H1 (cell line): ENCODE results near the gene TSC22D1. TPM values are rescaled to one million over a fixed set of nuclear protein-coding genes. Genes with fewer than 3 reads are reported as not detected.

Experiments used
- CTCF ChIA-PET: fragments of 300-600 bp; sonication (Branson Sonifier 250); formaldehyde crosslinking; loops from one replicate; lab custom pipeline; 2021; ENCODE audit not compliant: partially characterized antibody; lab: Charles Lee
- POLR2A ChIA-PET: fragments of 300-600 bp; sonication (Branson Sonifier 250); formaldehyde crosslinking; loops from one replicate; lab custom pipeline; 2021; ENCODE audit warnings: inconsistent platforms; ENCODE audit not compliant: partially characterized antibody; lab: Charles Lee
- DNase-seq, 2 experiments: peaks; one replicate each; pipeline versions ENCODE4 v3.0.0 to v3.0.0-alpha.2; 2010 to 2022; ENCODE audit warnings: low spot score in 2 of 2, low read depth in 1 of 2, mixed read lengths in 1 of 2
- FAIRE-seq: peaks from 2 replicates; lab custom pipeline; 2011; peaks lifted over from hg19 to GRCh38; lab: Jason Lieb, UNC
- H2AFZ ChIP-seq: 2 replicates; pipeline ENCODE4 v1.8.1; 2012; ENCODE audit warnings: low read length, inconsistent platforms
- H2AK5ac ChIP-seq: 2 replicates; pipeline ENCODE4 v1.6.1; 2013; ENCODE audit warnings: low read depth, low read length
- H2BK120ac ChIP-seq: replicated peaks from 2 replicates; pipeline ENCODE3; 2013; ENCODE audit warnings: low read depth, low read length, inconsistent platforms
- H2BK12ac ChIP-seq: 2 replicates; pipeline ENCODE4 v1.6.1; 2013; ENCODE audit warnings: low read depth, low read length
- H2BK15ac ChIP-seq: 2 replicates; pipeline ENCODE4 v1.6.1; 2013; ENCODE audit warnings: low read length
- H2BK20ac ChIP-seq: 2 replicates; pipeline ENCODE4 v1.6.1; 2013; ENCODE audit warnings: low read length
- H2BK5ac ChIP-seq: 2 replicates; pipeline ENCODE4 v1.6.1; 2013; ENCODE audit warnings: low read depth, low read length
- H3K14ac ChIP-seq: 2 replicates; pipeline ENCODE4 v1.6.1; 2013; ENCODE audit warnings: inconsistent platforms; ENCODE audit not compliant: insufficient read length
- H3K18ac ChIP-seq: 2 replicates; pipeline ENCODE4 v1.6.1; 2013; ENCODE audit warnings: low read length; ENCODE audit errors: extremely low read depth
- H3K23ac ChIP-seq: 2 replicates; pipeline ENCODE4 v1.6.1; 2013; ENCODE audit warnings: inconsistent platforms; ENCODE audit not compliant: insufficient read length
- H3K23me2 ChIP-seq: 2 replicates; pipeline ENCODE4 v1.6.1; 2013; ENCODE audit warnings: low read depth, low read length
- H3K27ac ChIP-seq: 2 replicates; pipeline ENCODE4 v1.6.1; 2011; ENCODE audit warnings: low read depth, low read length, inconsistent platforms
- H3K27me3 ChIP-seq, 4 experiments: replicated peaks in 1 of 4; 1 replicate in 1 of 4; 2 replicates in 3 of 4; pipeline versions ENCODE4 v1.6.1 to v1.8.1; 2011 to 2013; ENCODE audit warnings: low read length in 3 of 4, mild to moderate bottlenecking in 3 of 4, inconsistent platforms in 2 of 4, mixed read lengths in 2 of 4, moderate library complexity in 1 of 4; ENCODE audit not compliant: control insufficient read depth in 3 of 4, insufficient read depth in 3 of 4; ENCODE audit errors: extremely low read depth in 1 of 4
- H3K36me3 ChIP-seq, 4 experiments: 2 replicates each; pipeline versions ENCODE4 v1.6.1 to v1.8.1; 2011 to 2013; ENCODE audit warnings: mild to moderate bottlenecking in 4 of 4, low read length in 3 of 4, moderate library complexity in 2 of 4, control low read depth in 1 of 4, inconsistent platforms in 1 of 4; ENCODE audit not compliant: insufficient read depth in 4 of 4, control insufficient read depth in 2 of 4
- H3K4ac ChIP-seq: replicated peaks from 2 replicates; pipeline ENCODE3; 2013; ENCODE audit warnings: low read length, low read depth, mixed read lengths, inconsistent platforms; ENCODE audit not compliant: insufficient read length
- H3K4me1 ChIP-seq, 4 experiments: replicated peaks in 1 of 4; 1 replicate in 1 of 4; 2 replicates in 3 of 4; pipeline versions ENCODE4 v1.6.1 to v1.8.1; 2011 to 2013; ENCODE audit warnings: low read length in 3 of 4, inconsistent platforms in 2 of 4, mixed read lengths in 1 of 4; ENCODE audit not compliant: insufficient read depth in 4 of 4, control insufficient read depth in 3 of 4
- H3K4me2 ChIP-seq, 2 experiments: 2 replicates each; pipeline versions ENCODE4 v1.6.1 to v1.8.1; 2011 to 2013; ENCODE audit warnings: low read depth in 2 of 2, low read length in 2 of 2, control low read depth in 1 of 2, inconsistent platforms in 1 of 2, mild to moderate bottlenecking in 1 of 2; ENCODE audit not compliant: insufficient read depth in 1 of 2
- H3K4me3 ChIP-seq, 4 experiments: fragments of 200-600, 300-600 bp in 1 of 4; sonication (generic), shearing (Covaris generic), sonication (Bioruptor Twin) in 1 of 4; 2 replicates each; pipeline versions ENCODE4 v1.5.1 to v1.8.1; 2011 to 2016; ENCODE audit warnings: low read length in 4 of 4, low read depth in 3 of 4, control low read depth in 2 of 4, inconsistent platforms in 2 of 4, mild to moderate bottlenecking in 2 of 4, mixed read lengths in 1 of 4, moderate library complexity in 1 of 4; ENCODE audit not compliant: insufficient read depth in 2 of 4; ENCODE audit errors: extremely low read depth in 1 of 4
- H3K56ac ChIP-seq: replicated peaks from 2 replicates; pipeline ENCODE3; 2013; ENCODE audit warnings: low read depth, mild to moderate bottlenecking, mixed read lengths, low read length, inconsistent platforms; ENCODE audit not compliant: insufficient read length
- H3K79me1 ChIP-seq: 2 replicates; pipeline ENCODE4 v1.6.1; 2013; ENCODE audit warnings: low read depth, low read length, control low read depth
- H3K79me2 ChIP-seq, 2 experiments: 2 replicates each; pipeline versions ENCODE4 v1.6.1 to v1.8.1; 2012 to 2013; ENCODE audit warnings: low read length in 2 of 2, mild to moderate bottlenecking in 2 of 2, inconsistent platforms in 1 of 2; ENCODE audit not compliant: insufficient read depth in 2 of 2, control insufficient read depth in 1 of 2
- H3K9ac ChIP-seq, 4 experiments: replicated peaks in 1 of 4; 1 replicate in 1 of 4; 2 replicates in 3 of 4; pipeline versions ENCODE4 v1.6.1 to v1.8.1; 2011 to 2013; ENCODE audit warnings: low read depth in 3 of 4, low read length in 3 of 4, control low read depth in 2 of 4, mild to moderate bottlenecking in 2 of 4, moderate library complexity in 2 of 4, inconsistent platforms in 1 of 4; ENCODE audit errors: extremely low read depth in 1 of 4
- H3K9me3 ChIP-seq, 2 experiments: 2 replicates each; pipeline versions ENCODE4 v1.6.1 to v1.8.1; 2012 to 2013; ENCODE audit warnings: mild to moderate bottlenecking in 2 of 2, moderate library complexity in 2 of 2, control low read depth in 1 of 2, inconsistent platforms in 1 of 2, low read depth in 1 of 2, low read length in 1 of 2, mixed read lengths in 1 of 2; ENCODE audit not compliant: insufficient read depth in 2 of 2
- H4K20me1 ChIP-seq, 2 experiments: replicated peaks in 1 of 2; 2 replicates each; pipeline versions ENCODE3 to v1.8.1; 2011 to 2013; ENCODE audit warnings: inconsistent platforms in 2 of 2, low read length in 2 of 2, mild to moderate bottlenecking in 1 of 2; ENCODE audit not compliant: insufficient read depth in 2 of 2, control insufficient read depth in 1 of 2
- H4K5ac ChIP-seq: 2 replicates; pipeline ENCODE4 v1.6.1; 2013; ENCODE audit warnings: low read length, low read depth, mixed read lengths, inconsistent platforms; ENCODE audit not compliant: insufficient read length
- H4K8ac ChIP-seq: 2 replicates; pipeline ENCODE4 v1.8.0; 2013; ENCODE audit warnings: mild to moderate bottlenecking, moderate library complexity, low read length, inconsistent platforms; ENCODE audit not compliant: insufficient read depth; ENCODE audit errors: extremely low read depth
- H4K91ac ChIP-seq: replicated peaks from 2 replicates; pipeline ENCODE3; 2013; ENCODE audit warnings: low read length, mixed read lengths, inconsistent platforms; ENCODE audit not compliant: insufficient read length
- POU5F1 ChIP-seq: IDR thresholded peaks from 2 replicates; pipeline ENCODE4 v1.6.1; 2011; ENCODE audit warnings: low read depth, mild to moderate bottlenecking, low read length, moderate library complexity
- WGBS, 2 experiments: shearing (Covaris generic) in 1 of 2; methylation state at CpG; one replicate each; pipeline versions ENCODE4 v1.1.6 to v1.1.7; 2013 to 2015; ENCODE audit warnings: low lambda C conversion rate in 2 of 2, mixed read lengths in 2 of 2, inconsistent platforms in 1 of 2, low coverage in 1 of 2, missing lambda C conversion rate in 1 of 2; ENCODE audit not compliant: insufficient replicate concordance in 2 of 2, insufficient coverage in 1 of 2, insufficient read length in 1 of 2; ENCODE audit errors: extremely low coverage in 1 of 2, missing lambda C conversion rate in 1 of 2; 5-methylcytosine and 5-hydroxymethylcytosine counted together
- polyA plus RNA-seq, 7 experiments: library from polyadenylated mRNA; depleted of rRNA in 3 of 7; stranded (reverse) in 5 of 7; unstranded in 2 of 7; fragments of >200 nt in 5 of 7; fragments of 200-250 nt in 2 of 7; gene quantifications; 1 replicate in 5 of 7; 2 replicates in 1 of 7; 4 replicates in 1 of 7; pipeline versions ENCODE4 v1.2.1 to v1.2.3, GENCODE V29; 2011 to 2013; ENCODE audit warnings: missing spikeins in 2 of 7, mixed read lengths in 2 of 7
- total RNA-seq: library from RNA; stranded (reverse); fragmentation: NEBNext Ultra II Directional; extraction: Animal tissue kit (Norgen Biotek cat#: 25700); gene quantifications from 2 replicates; pipeline ENCODE4 v1.2.1, GENCODE V29; 2021

Gene TSC22D1
- total and polyA plus RNA-seq, 2 of the 8 experiments (the other 6 are each of a cell fraction or from before 2014, with no cell fraction given) = 52.6 to 80.9 TPM

DNA sequence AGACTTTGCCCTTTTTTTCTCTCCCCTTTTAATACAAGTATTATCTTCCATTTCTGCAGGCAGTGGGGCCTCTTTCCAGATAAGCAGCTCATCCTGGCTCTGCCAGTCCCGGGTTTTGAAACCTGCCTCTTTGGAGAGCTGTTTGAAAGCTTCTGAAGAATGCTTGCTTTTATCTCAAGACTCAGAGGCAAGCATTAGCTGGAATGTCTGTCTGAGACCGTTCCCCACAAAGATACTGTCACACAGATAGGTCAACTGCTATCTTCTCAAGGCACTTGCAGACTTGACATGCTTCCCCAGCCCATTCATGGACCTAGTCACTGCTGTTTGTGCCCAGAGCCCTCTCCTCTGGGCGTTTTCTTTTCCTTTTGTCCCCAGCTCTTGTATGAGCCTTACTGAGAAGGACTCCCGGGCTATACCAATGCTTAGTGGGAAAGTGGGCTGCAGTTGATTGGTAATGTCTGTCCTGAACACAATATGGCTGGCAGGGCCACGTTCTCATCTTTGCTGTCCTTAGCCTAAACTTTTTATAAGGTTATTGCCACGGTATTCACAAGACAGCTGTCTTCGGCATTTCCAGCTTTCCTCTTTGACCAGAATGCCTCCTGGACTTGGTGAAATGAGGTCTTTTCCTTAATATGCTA, 189.1 kb downstream of the TSC22D1 start:
- Histone ChIP-seq H3K9ac (no peak overlapping the region), H4K20me1 (no peaks in the 10 kb centered on the region), H3K4me2 (no peak overlapping the region), H2BK12ac (no peak overlapping the region), H3K27ac (no peak overlapping the region), H3K79me2 (no peaks in the 10 kb centered on the region), H4K91ac (no peak overlapping the region), H3K4me3 (no peak overlapping the region), H2AFZ (0 out of 2 replicates have a peak overlapping the region, but pooled peaks have one; percentile 34), H4K5ac (no peak overlapping the region), H3K56ac (no peak overlapping the region), H3K4me1 (peaks cover 0 to 5% (median 0%) of the 10 kb centered on the region in 4 experiments; a peak in 2 of 7 replicates), H3K14ac (no peak overlapping the region), H3K27me3 (no peaks in the 10 kb centered on the region), H3K4ac (no peak overlapping the region), H2AK5ac (no peak overlapping the region), H3K23me2 (no peaks in the 10 kb centered on the region), H3K79me1 (no peaks in the 10 kb centered on the region), H3K23ac (no peak overlapping the region), H2BK20ac (no peak overlapping the region), H4K8ac (no peak overlapping the region), H3K9me3 (no peaks in the 10 kb centered on the region), H3K18ac (no peak overlapping the region), H3K36me3 (no peaks in the 10 kb centered on the region), H2BK120ac (no peak overlapping the region), H2BK5ac (no peak overlapping the region), H2BK15ac (no peak overlapping the region)
- CTCF ChIA-PET = interaction anchor here (0.6 to 1.4 kb wide), 4 partner anchors 11 to 178 kb away, joined by 3 to 4 read pairs (median 3); no protein-coding TSS in a partner anchor
- TF ChIP-seq POU5F1 = no peak
- DNase-seq (no peak), FAIRE-seq (no peak)
- 74% methylated on average over 7 of the region's 7 CpGs; no CpG with 5 or more reads in 1 of the 2 experiments for WGBS, 2 experiments
- POLR2A ChIA-PET = interaction anchor here (2.0 to 2.4 kb wide), 2 partner anchors 13 to 49 kb away, joined by 5 to 7 read pairs; partner anchors contain the start of gene SERP2
